ENCODE data around the gene NCKAP5.

- TF ChIP-seq, protein P1, sequence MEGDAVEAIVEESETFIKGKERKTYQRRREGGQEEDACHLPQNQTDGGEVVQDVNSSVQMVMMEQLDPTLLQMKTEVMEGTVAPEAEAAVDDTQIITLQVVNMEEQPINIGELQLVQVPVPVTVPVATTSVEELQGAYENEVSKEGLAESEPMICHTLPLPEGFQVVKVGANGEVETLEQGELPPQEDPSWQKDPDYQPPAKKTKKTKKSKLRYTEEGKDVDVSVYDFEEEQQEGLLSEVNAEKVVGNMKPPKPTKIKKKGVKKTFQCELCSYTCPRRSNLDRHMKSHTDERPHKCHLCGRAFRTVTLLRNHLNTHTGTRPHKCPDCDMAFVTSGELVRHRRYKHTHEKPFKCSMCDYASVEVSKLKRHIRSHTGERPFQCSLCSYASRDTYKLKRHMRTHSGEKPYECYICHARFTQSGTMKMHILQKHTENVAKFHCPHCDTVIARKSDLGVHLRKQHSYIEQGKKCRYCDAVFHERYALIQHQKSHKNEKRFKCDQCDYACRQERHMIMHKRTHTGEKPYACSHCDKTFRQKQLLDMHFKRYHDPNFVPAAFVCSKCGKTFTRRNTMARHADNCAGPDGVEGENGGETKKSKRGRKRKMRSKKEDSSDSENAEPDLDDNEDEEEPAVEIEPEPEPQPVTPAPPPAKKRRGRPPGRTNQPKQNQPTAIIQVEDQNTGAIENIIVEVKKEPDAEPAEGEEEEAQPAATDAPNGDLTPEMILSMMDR (IDR thresholded peaks at IDR 0.05), result no peak
- TF ChIP-seq POLR2A (IDR thresholded peaks at IDR 0.05), result no peak
Measured at GRCh38 chr2:133315280-133315679, 253.0 kb downstream of the NCKAP5 start.

All from ovary (tissue), 3 donors.